ENCODE results near the gene ABCG5.

The ABCG5 gene

GRCh38 chr2:43773876-43774613 lies 64.6 kb downstream of the ABCG5 start, which contains the start of gene DYNC2LI1:
Gene DYNC2LI1 (plus strand): TSS chr2:43774039. CDS start chr2:43774139, 100 bp downstream.
- POLR2A ChIA-PET: interaction anchor here (0.6 to 1.5 kb wide), 6 partner anchors 8 to 137 kb away, joined by 3 to 5 read pairs (median 4); partner anchors contain the start of genes C1GALT1C1L and PLEKHH2
- TF ChIP-seq L3MBTL2 (conservative IDR thresholded peaks at IDR 0.05) (peak; percentile 79), FOXA1 (IDR thresholded peaks at IDR 0.05) (no peak)
- CTCF ChIA-PET: no interaction called here
- DNase-seq (ENCODE audit: extremely low spot score): peak; percentile 93

- ChIA-PET POLR2A (no interaction called here), CTCF (no interaction called here)
- no peak for DNase-seq (ENCODE audit: extremely low spot score)
- TF ChIP-seq FOXM1 (IDR thresholded peaks at IDR 0.05; ENCODE audit: borderline replicate concordance) (no peak), SP1 (IDR thresholded peaks at IDR 0.05) (no peak), L3MBTL2 (conservative IDR thresholded peaks at IDR 0.05) (no peak), ZNF384 (IDR thresholded peaks at IDR 0.05) (no peak), ARNT (IDR thresholded peaks at IDR 0.05) (no peak), NFRKB (IDR thresholded peaks at IDR 0.05) (no peak), SUZ12 (IDR thresholded peaks at IDR 0.05) (no peak), BHLHE40 (IDR thresholded peaks at IDR 0.05; ENCODE audit: borderline replicate concordance) (no peak), ELF4 (IDR thresholded peaks at IDR 0.05) (no peak), TARDBP (IDR thresholded peaks at IDR 0.05) (no peak), FOXA1 (IDR thresholded peaks at IDR 0.05) (no peak), PKNOX1 (IDR thresholded peaks at IDR 0.05) (no peak)
These were observed 72.6 kb downstream of the ABCG5 start for GRCh38 chr2:43766006-43766405.

GRCh38 chr2:43764086-43764705 lies 74.4 kb downstream of the ABCG5 start:
- ChIA-PET CTCF (no interaction called here), POLR2A (no interaction called here)
- no peak for DNase-seq (ENCODE audit: extremely low spot score)
- TF ChIP-seq PKNOX1 (IDR thresholded peaks at IDR 0.05) (no peak), ARNT (IDR thresholded peaks at IDR 0.05) (no peak), L3MBTL2 (conservative IDR thresholded peaks at IDR 0.05) (no peak), FOXM1 (IDR thresholded peaks at IDR 0.05; ENCODE audit: borderline replicate concordance) (no peak), SUZ12 (IDR thresholded peaks at IDR 0.05) (no peak), ELF4 (IDR thresholded peaks at IDR 0.05) (no peak), LEF1 (IDR thresholded peaks at IDR 0.05; ENCODE audit: borderline replicate concordance) (no peak), SP1 (IDR thresholded peaks at IDR 0.05) (no peak), ZNF384 (IDR thresholded peaks at IDR 0.05) (no peak), FOXA1 (IDR thresholded peaks at IDR 0.05) (no peak), HDGF (IDR thresholded peaks at IDR 0.05; ENCODE audit: borderline replicate concordance) (no peak), CTBP1 (IDR thresholded peaks at IDR 0.05; ENCODE audit: borderline replicate concordance) (no peak)

GRCh38 chr2:43763091-43763490 lies 75.5 kb downstream of the ABCG5 start:
- TF ChIP-seq CTBP1 (IDR thresholded peaks at IDR 0.05; ENCODE audit: borderline replicate concordance) (no peak), TARDBP (IDR thresholded peaks at IDR 0.05) (no peak), ZNF384 (IDR thresholded peaks at IDR 0.05) (no peak), L3MBTL2 (conservative IDR thresholded peaks at IDR 0.05) (no peak), ELF4 (IDR thresholded peaks at IDR 0.05) (no peak), FOXM1 (IDR thresholded peaks at IDR 0.05; ENCODE audit: borderline replicate concordance) (no peak), SUZ12 (IDR thresholded peaks at IDR 0.05) (no peak), NFRKB (IDR thresholded peaks at IDR 0.05) (no peak), BHLHE40 (IDR thresholded peaks at IDR 0.05; ENCODE audit: borderline replicate concordance) (no peak), ARNT (IDR thresholded peaks at IDR 0.05) (no peak)
- ChIA-PET CTCF (no interaction called here), POLR2A (interaction anchor here (1.2 kb wide), 1 partner anchor 11 kb away, joined by 5 read pairs; the partner anchor contains the start of gene DYNC2LI1)
- no peak for DNase-seq (ENCODE audit: extremely low spot score)
